AG04450 (cell line): Measurements from ENCODE around the gene CFDP1. TPM values are rescaled to one million over a fixed set of nuclear protein-coding genes. Genes with fewer than 3 reads are reported as not detected.
A peak's percentile ranks its signal among the peaks of the same experiment; 100 is the strongest.

Source experiments
- CTCF ChIA-PET: fragments of 300-600, 350-600 bp; formaldehyde crosslinking; extraction: SDS; loops from one replicate; lab custom pipeline; 2022; ENCODE audit warnings: antibody characterized with exemption, inconsistent platforms; lab: Charles Lee
- POLR2A ChIA-PET: fragments of 350-600 bp; formaldehyde crosslinking; extraction: SDS; loops from one replicate; lab custom pipeline; 2021; ENCODE audit warnings: antibody characterized with exemption, inconsistent platforms; lab: Yijun Ruan, JAX
- DNase-seq: peaks from one replicate; pipeline ENCODE4 v3.0.0-alpha.2; 2011; ENCODE audit warnings: low read depth, low spot score
- H3K27ac ChIP-seq: one replicate; pipeline ENCODE4 v1.5.1; 2012; ENCODE audit warnings: low read depth, low read length, control low read depth
- H3K27me3 ChIP-seq: one replicate; pipeline ENCODE4 v1.6.0; 2012; ENCODE audit warnings: low read length; ENCODE audit not compliant: control insufficient read depth, insufficient read depth
- H3K4me3 ChIP-seq: 2 replicates; pipeline ENCODE4 v1.5.1; 2011; ENCODE audit warnings: mild to moderate bottlenecking, low read depth, low read length, control low read depth
- H3K9me3 ChIP-seq: 2 replicates; pipeline ENCODE4 v1.5.1; 2012; ENCODE audit warnings: low read length; ENCODE audit not compliant: control insufficient read depth, insufficient read depth
- CTCF ChIP-seq: IDR thresholded peaks from 2 replicates; pipeline ENCODE4 v1.5.1; 2011; ENCODE audit warnings: low read depth, low read length, control low read depth, inconsistent platforms
- polyA plus RNA-seq: library from polyadenylated mRNA; depleted of rRNA; stranded (reverse); fragments of >200 nt; gene quantifications from 2 replicates; pipeline ENCODE4 v1.2.3, GENCODE V29; 2011; rRNA removed
- small RNA-seq: library from RNA; depleted of rRNA; stranded (forward); fragments of <200 nt; gene quantifications from one replicate; pipeline ENCODE3, GENCODE V24; 2012; ENCODE audit warnings: low read depth; ENCODE audit not compliant: insufficient read length

Gene CFDP1
- polyA plus RNA-seq, 1 experiment, result 81.6 TPM

- CTCF ChIA-PET, result interaction anchor here (1.0 kb wide), 1 partner anchor 13 kb away, joined by 5 read pairs; no protein-coding TSS in a partner anchor
- Histone ChIP-seq H3K4me3 (peak overlapping the region; percentile 22; the same call in 1 of the 2 replicates), H3K27me3 (no peaks in the 10 kb centered on the region), H3K9me3 (no peaks in the 10 kb centered on the region; the same call in 1 of the 2 replicates), H3K27ac (peak overlapping the region; percentile 100)
- DNase-seq, result no peak
- no peak for TF ChIP-seq CTCF
- POLR2A ChIA-PET, result no interaction called here
Observed at GRCh38 chr16:75247249-75247648, 186.1 kb downstream of the CFDP1 start.

- TF ChIP-seq CTCF, result no peak
- DNase-seq, result no peak
- Histone ChIP-seq H3K9me3 (no peaks in the 10 kb centered on the region; the same call in 1 of the 2 replicates), H3K4me3 (no peak overlapping the region; the same call in 1 of the 2 replicates), H3K27me3 (no peaks in the 10 kb centered on the region), H3K27ac (peak overlapping the region; percentile 100)
- POLR2A ChIA-PET, result interaction anchor here (1.5 kb wide), 1 partner anchor 13 kb away, joined by 9 read pairs; no protein-coding TSS in a partner anchor
- CTCF ChIA-PET, result interaction anchor here (1.0 kb wide), 1 partner anchor 10 kb away, joined by 4 read pairs; no protein-coding TSS in a partner anchor
Observed at GRCh38 chr16:75246504-75247205, 186.6 kb downstream of the CFDP1 start.

GRCh38 chr16:75244844-75245758, 188.2 kb downstream of the CFDP1 start:
- DNase-seq, result peak; percentile 96
- POLR2A ChIA-PET, result interaction anchor here (0.9 to 1.5 kb wide), 7 partner anchors 8 to 133 kb away, joined by 3 to 10 read pairs (median 7); no protein-coding TSS in a partner anchor
- CTCF ChIA-PET, result interaction anchor here (0.9 to 1.9 kb wide), 4 partner anchors 9 to 157 kb away, joined by 3 to 6 read pairs (median 4); no protein-coding TSS in a partner anchor
- peak overlapping the region; percentile 100 for H3K27ac ChIP-seq
- peak overlapping the region; percentile 37; the same call in 1 of the 2 replicates for H3K4me3 ChIP-seq
- no peaks in the 10 kb centered on the region; the same call in 1 of the 2 replicates for H3K9me3 ChIP-seq
- no peaks in the 10 kb centered on the region for H3K27me3 ChIP-seq
- no peak for TF ChIP-seq CTCF

GRCh38 chr16:75244225-75244809, 189.0 kb downstream of the CFDP1 start:
- POLR2A ChIA-PET, result interaction anchor here (0.8 to 1.4 kb wide), 4 partner anchors 10 to 134 kb away, joined by 3 to 8 read pairs (median 6); no protein-coding TSS in a partner anchor
- no peaks in the 10 kb centered on the region; the same call in 1 of the 2 replicates for H3K9me3 ChIP-seq
- H3K4me3 ChIP-seq, result no peak overlapping the region
- CTCF ChIA-PET, result interaction anchor here (1.9 kb wide), 1 partner anchor 12 kb away, joined by 6 read pairs; no protein-coding TSS in a partner anchor
- TF ChIP-seq CTCF, result no peak
- no peaks in the 10 kb centered on the region for H3K27me3 ChIP-seq
- no peak for DNase-seq
- peak overlapping the region; percentile 100 for H3K27ac ChIP-seq

Small RNA genes lying within 50 kb of the gene (small RNA-seq; reads per million reads assigned to genes)
- gene RF00598 (not detected), gene RNU6-758P (not detected)

Other genes starting within 250 kb of the CFDP1 start
- gene CTRB2, start 226.3 kb downstream of the CFDP1 start, polyA plus RNA-seq, result not detected in 2 replicates
- gene CTRB1, start 214.5 kb downstream of the CFDP1 start, polyA plus RNA-seq, result not detected in 2 replicates
- gene BCAR1, start 181.9 kb downstream of the CFDP1 start, polyA plus RNA-seq, result 16.1 and 26.9 TPM in 2 replicates
- gene TMEM170A, start 31.2 kb upstream of the CFDP1 start, polyA plus RNA-seq, result 8.0 and 13.3 TPM in 2 replicates
- 0.07 and 0.12 TPM in 2 replicates for gene CHST6, start 61.9 kb upstream of the CFDP1 start, polyA plus RNA-seq
- gene CHST5, start 102.6 kb upstream of the CFDP1 start, polyA plus RNA-seq, result not detected in 2 replicates
- 10.6 and 16.7 TPM in 2 replicates for gene TMEM231, start 122.7 kb upstream of the CFDP1 start, polyA plus RNA-seq
- gene GABARAPL2, start 132.9 kb upstream of the CFDP1 start, polyA plus RNA-seq, result 70.9 and 89.8 TPM in 2 replicates
- 32.2 and 32.5 TPM in 2 replicates for gene ADAT1, start 189.8 kb upstream of the CFDP1 start, polyA plus RNA-seq
- 190 and 203 TPM in 2 replicates for gene KARS1, start 214.2 kb upstream of the CFDP1 start, polyA plus RNA-seq
- gene TERF2IP, start 214.3 kb upstream of the CFDP1 start, polyA plus RNA-seq, result 41.4 and 59.5 TPM in 2 replicates
- not detected in 2 replicates for gene CPHXL2, start 243.5 kb upstream of the CFDP1 start, polyA plus RNA-seq